ENCODE data around the gene PKIB.

PKIB gene

GRCh38 chr6:122648726-122649125 lies 38.5 kb downstream of the PKIB start:
- H3K27me3 Mint-ChIP-seq (ENCODE audit: low read depth, poor library complexity), result peaks cover 4% of the 10 kb centered on the region
- no peaks in the 10 kb centered on the region for H3K4me1 Mint-ChIP-seq

GRCh38 chr6:122649701-122650100 lies 39.5 kb downstream of the PKIB start:
- no peaks in the 10 kb centered on the region for H3K36me3 Mint-ChIP-seq (ENCODE audit: low read depth)
- peaks cover 4% of the 10 kb centered on the region for H3K27me3 Mint-ChIP-seq (ENCODE audit: low read depth, poor library complexity)
- no peaks in the 10 kb centered on the region for H3K9me3 Mint-ChIP-seq
- no peak for TF ChIP-seq CTCF (IDR thresholded peaks at IDR 0.05)
- H3K4me1 Mint-ChIP-seq, result no peaks in the 10 kb centered on the region
- H3K27ac Mint-ChIP-seq, result no peak overlapping the region
- no peak overlapping the region for H3K4me3 Mint-ChIP-seq
- no peak for DNase-seq

More at GRCh38 chr6:122648726-122649125, 38.5 kb downstream of the PKIB start:
- no peaks in the 10 kb centered on the region for H3K36me3 Mint-ChIP-seq (ENCODE audit: low read depth)
- no peak for DNase-seq
- H3K9me3 Mint-ChIP-seq, result no peaks in the 10 kb centered on the region
- H3K4me3 Mint-ChIP-seq, result no peak overlapping the region
- TF ChIP-seq CTCF (IDR thresholded peaks at IDR 0.05), result no peak
- H3K27ac Mint-ChIP-seq, result no peak overlapping the region

- Mint-ChIP-seq H3K4me1 (no peaks in the 10 kb centered on the region), H3K27ac (no peak overlapping the region), H3K27me3 (ENCODE audit: low read depth, poor library complexity) (peaks cover 2% of the 10 kb centered on the region), H3K4me3 (no peak overlapping the region), H3K36me3 (ENCODE audit: low read depth) (no peaks in the 10 kb centered on the region), H3K9me3 (no peaks in the 10 kb centered on the region)
- no peak for DNase-seq
- no peak for TF ChIP-seq CTCF (IDR thresholded peaks at IDR 0.05)
Measured at GRCh38 chr6:122650403-122650802, 40.2 kb downstream of the PKIB start.

GRCh38 chr6:122651031-122651430 lies 40.8 kb downstream of the PKIB start:
- H3K9me3 Mint-ChIP-seq, result no peaks in the 10 kb centered on the region
- H3K27ac Mint-ChIP-seq, result no peak overlapping the region
- no peak overlapping the region for H3K4me3 Mint-ChIP-seq
- no peaks in the 10 kb centered on the region for H3K27me3 Mint-ChIP-seq (ENCODE audit: low read depth, poor library complexity)
- H3K4me1 Mint-ChIP-seq, result no peaks in the 10 kb centered on the region
- no peaks in the 10 kb centered on the region for H3K36me3 Mint-ChIP-seq (ENCODE audit: low read depth)
- no peak for TF ChIP-seq CTCF (IDR thresholded peaks at IDR 0.05)
- DNase-seq, result no peak

- Mint-ChIP-seq H3K4me1 (no peaks in the 10 kb centered on the region), H3K4me3 (no peak overlapping the region), H3K27ac (no peak overlapping the region), H3K36me3 (ENCODE audit: low read depth) (no peaks in the 10 kb centered on the region), H3K9me3 (no peaks in the 10 kb centered on the region), H3K27me3 (ENCODE audit: low read depth, poor library complexity) (no peaks in the 10 kb centered on the region)
- no peak for DNase-seq
- TF ChIP-seq CTCF (IDR thresholded peaks at IDR 0.05), result no peak
Measured at GRCh38 chr6:122651604-122652003, 41.4 kb downstream of the PKIB start.

- Mint-ChIP-seq H3K36me3 (ENCODE audit: low read depth) (no peaks in the 10 kb centered on the region), H3K4me1 (no peaks in the 10 kb centered on the region), H3K27ac (no peak overlapping the region), H3K4me3 (no peak overlapping the region), H3K9me3 (no peaks in the 10 kb centered on the region), H3K27me3 (ENCODE audit: low read depth, poor library complexity) (no peaks in the 10 kb centered on the region)
- no peak for DNase-seq
- TF ChIP-seq CTCF (IDR thresholded peaks at IDR 0.05), result no peak
Measured at GRCh38 chr6:122652431-122652830, 42.2 kb downstream of the PKIB start.

Data from nephron progenitor cell (in vitro differentiated cells).